Measurements from ENCODE around the gene ELK4.

DNA sequence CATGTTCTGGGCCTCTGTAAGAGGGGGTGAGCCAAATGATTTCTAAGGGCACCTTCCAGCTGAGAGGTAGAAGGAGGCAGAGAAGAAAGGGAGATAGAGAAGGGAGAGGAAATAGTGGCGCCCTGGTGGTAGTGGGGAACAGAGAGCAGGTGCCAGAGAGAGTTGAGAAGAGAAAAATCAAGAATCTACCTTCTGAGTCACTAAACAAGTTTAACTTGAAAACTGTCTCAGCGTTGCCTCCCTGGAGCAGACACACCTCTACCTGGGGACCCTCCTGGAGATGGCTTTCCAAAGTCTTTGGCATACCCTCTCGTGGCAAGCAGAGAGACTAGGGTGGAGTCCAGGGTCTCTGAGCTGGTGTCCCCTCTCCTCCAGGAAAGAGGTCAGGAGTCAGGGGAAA lies 49.6 kb upstream of the ELK4 start:
- TF ChIP-seq CTCF (IDR thresholded peaks at IDR 0.05; ENCODE audit: extremely low read depth in 1 of 2, insufficient read depth in 1 of 2, low read depth in 1 of 2, low read length in 2 of 2) (no peak), EZH2 (IDR thresholded peaks at IDR 0.05; ENCODE audit: borderline replicate concordance, low read depth, low read length, severe bottlenecking) (no peak), POLR2A (IDR thresholded peaks at IDR 0.05; ENCODE audit: low read depth, low read length) (no peak), MYC (IDR thresholded peaks at IDR 0.05; ENCODE audit: low read depth, low read length) (no peak)
